Astrocyte (in vitro differentiated cells and primary cell): ENCODE data around the gene FOXR2.

Source experiments
- CTCF ChIP-seq: IDR thresholded peaks from 2 replicates; pipeline ENCODE4 v1.5.1; 2011; ENCODE audit warnings: low read depth, mild to moderate bottlenecking, inconsistent platforms, low read length, moderate library complexity; ENCODE audit not compliant: insufficient read depth
- EZH2 ChIP-seq: IDR thresholded peaks from 2 replicates; pipeline ENCODE4 v1.6.1; 2012; ENCODE audit warnings: mild to moderate bottlenecking, low read length, inconsistent platforms; ENCODE audit not compliant: insufficient read depth

- no peak for TF ChIP-seq CTCF
- TF ChIP-seq EZH2: no peak
Measured at GRCh38 chrX:55582447-55582846, 40.8 kb upstream of the FOXR2 start.
